ENCODE results near the gene LYPD1. TPM values are rescaled to one million over a fixed set of nuclear protein-coding genes. Genes with fewer than 3 reads are reported as not detected.

The LYPD1 gene
- total RNA-seq (2021; ENCODE audit: unreplicated experiment) (0.21 TPM), Bru-seq, nascent RNA (percentile 13 among the genes with signal in this experiment), BruChase-seq, experiment 1, labeled RNA remaining after a 2-hour chase (percentile 6 among the genes with signal in this experiment), BruChase-seq, experiment 2, labeled RNA remaining after a 6-hour chase (percentile 4 among the genes with signal in this experiment)
- not detected for polyA plus RNA-seq (2012; ENCODE audit: insufficient read length)
- long read RNA-seq = 0 reads

- POLR2A ChIA-PET = no interaction called here
- H3K27me3 ChIP-seq (ENCODE audit: control insufficient read depth, insufficient read depth, low read length) = peaks cover 46% of the 10 kb centered on the region
These were observed at the start of gene LYPD1 for GRCh38 chr2:132669908-132670495. LYPD1 (minus strand) TSS chr2:132670205; CDS start chr2:132669932, 273 bp downstream.

DNA sequence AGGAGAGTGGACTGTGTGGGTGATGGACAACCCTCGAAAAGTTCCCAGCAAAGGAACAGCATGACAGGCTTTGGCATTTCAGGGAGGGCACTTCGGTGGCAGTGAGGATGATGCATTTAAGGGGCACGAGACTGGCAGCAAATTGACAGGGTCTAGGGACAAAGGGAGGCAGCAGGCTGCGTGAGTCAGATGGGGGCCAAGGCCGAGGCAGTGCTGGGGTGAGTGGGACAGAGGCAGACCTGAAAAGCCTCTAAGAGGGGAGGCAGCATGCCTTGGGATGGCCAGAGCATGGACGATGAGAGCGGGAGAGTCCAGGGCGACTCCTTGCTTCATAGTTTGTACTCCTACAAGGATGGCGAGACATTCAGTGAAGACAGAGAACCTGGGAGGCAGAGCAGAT lies 49.5 kb upstream of the LYPD1 start:
- H3K27ac ChIP-seq (ENCODE audit: low read length) = no peak overlapping the region
- no peak overlapping the region for H3K4me3 ChIP-seq (ENCODE audit: low read depth in 2 of 2, low read length in 2 of 2)
- no peaks in the 10 kb centered on the region for H3K9me3 ChIP-seq (ENCODE audit: control insufficient read depth, insufficient read depth, low read depth, low read length)
- no peaks in the 10 kb centered on the region for H3K4me1 ChIP-seq (ENCODE audit: control insufficient read depth, insufficient read depth, low read length)
- ATAC-seq (no peak), DNase-seq (ENCODE audit: low read depth, low spot score) (no peak)
- no TSS peak for BruUV-seq (replicated peaks)
- CTCF ChIA-PET = no interaction called here
- intact Hi-C loops (cut with micrococcal nuclease; ENCODE audit: unreplicated experiment) (no loop called here), in situ Hi-C loops (cut with HindIII; ENCODE audit: low pct_unique_long_range_greater_than_20kb, low sequenced_read_pairs) (no loop called here)
- H3K36me3 ChIP-seq (ENCODE audit: control insufficient read depth, insufficient read depth, low read length) = no peaks in the 10 kb centered on the region
- peaks cover 6% of the 10 kb centered on the region; the same call in 1 of the 2 replicates for H3K27me3 ChIP-seq (ENCODE audit: control insufficient read depth, insufficient read depth, low read length)
- TF ChIP-seq TCF7L2 (IDR thresholded peaks at IDR 0.05; ENCODE audit: low read depth, low read length) (no peak), SIN3A (IDR thresholded peaks at IDR 0.05; ENCODE audit: borderline replicate concordance, insufficient read depth, low read depth, low read length) (no peak)
- TF ChIP-seq, protein P1, sequence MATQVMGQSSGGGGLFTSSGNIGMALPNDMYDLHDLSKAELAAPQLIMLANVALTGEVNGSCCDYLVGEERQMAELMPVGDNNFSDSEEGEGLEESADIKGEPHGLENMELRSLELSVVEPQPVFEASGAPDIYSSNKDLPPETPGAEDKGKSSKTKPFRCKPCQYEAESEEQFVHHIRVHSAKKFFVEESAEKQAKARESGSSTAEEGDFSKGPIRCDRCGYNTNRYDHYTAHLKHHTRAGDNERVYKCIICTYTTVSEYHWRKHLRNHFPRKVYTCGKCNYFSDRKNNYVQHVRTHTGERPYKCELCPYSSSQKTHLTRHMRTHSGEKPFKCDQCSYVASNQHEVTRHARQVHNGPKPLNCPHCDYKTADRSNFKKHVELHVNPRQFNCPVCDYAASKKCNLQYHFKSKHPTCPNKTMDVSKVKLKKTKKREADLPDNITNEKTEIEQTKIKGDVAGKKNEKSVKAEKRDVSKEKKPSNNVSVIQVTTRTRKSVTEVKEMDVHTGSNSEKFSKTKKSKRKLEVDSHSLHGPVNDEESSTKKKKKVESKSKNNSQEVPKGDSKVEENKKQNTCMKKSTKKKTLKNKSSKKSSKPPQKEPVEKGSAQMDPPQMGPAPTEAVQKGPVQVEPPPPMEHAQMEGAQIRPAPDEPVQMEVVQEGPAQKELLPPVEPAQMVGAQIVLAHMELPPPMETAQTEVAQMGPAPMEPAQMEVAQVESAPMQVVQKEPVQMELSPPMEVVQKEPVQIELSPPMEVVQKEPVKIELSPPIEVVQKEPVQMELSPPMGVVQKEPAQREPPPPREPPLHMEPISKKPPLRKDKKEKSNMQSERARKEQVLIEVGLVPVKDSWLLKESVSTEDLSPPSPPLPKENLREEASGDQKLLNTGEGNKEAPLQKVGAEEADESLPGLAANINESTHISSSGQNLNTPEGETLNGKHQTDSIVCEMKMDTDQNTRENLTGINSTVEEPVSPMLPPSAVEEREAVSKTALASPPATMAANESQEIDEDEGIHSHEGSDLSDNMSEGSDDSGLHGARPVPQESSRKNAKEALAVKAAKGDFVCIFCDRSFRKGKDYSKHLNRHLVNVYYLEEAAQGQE (IDR thresholded peaks at IDR 0.05; ENCODE audit: insufficient read depth in 1 of 2, low read depth in 2 of 2, low read length in 1 of 2) = no peak
- POLR2A ChIA-PET = no interaction called here

More at GRCh38 chr2:132669908-132670495, at the start of gene LYPD1:
- CTCF ChIA-PET = interaction anchor here (0.8 kb wide), 1 partner anchor 24 kb away, joined by 4 read pairs; no protein-coding TSS in a partner anchor
- Histone ChIP-seq H3K27ac (ENCODE audit: low read length) (no peak within 1 kb of the TSS), H3K36me3 (ENCODE audit: control insufficient read depth, insufficient read depth, low read length) (no peaks in the 10 kb centered on the region), H3K4me1 (ENCODE audit: control insufficient read depth, insufficient read depth, low read length) (peaks cover 6% of the 10 kb centered on the region), H3K4me3 (ENCODE audit: low read depth in 2 of 2, low read length in 2 of 2) (peak within 1 kb of the TSS; percentile 32 to 48), H3K9me3 (ENCODE audit: control insufficient read depth, insufficient read depth, low read depth, low read length) (no peaks in the 10 kb centered on the region)
- BruUV-seq (replicated peaks) = no TSS peak
- in situ Hi-C loops (cut with HindIII; ENCODE audit: low pct_unique_long_range_greater_than_20kb, low sequenced_read_pairs) = no loop called here
- TF ChIP-seq, protein P1 (IDR thresholded peaks at IDR 0.05; ENCODE audit: insufficient read depth in 1 of 2, low read depth in 2 of 2, low read length in 1 of 2) = no peak
- TF ChIP-seq POLR2AphosphoS5 (IDR thresholded peaks at IDR 0.05; ENCODE audit: low read depth, low read length) = no peak
- TF ChIP-seq CTCF (IDR thresholded peaks at IDR 0.05) = no peak
- no peak for TF ChIP-seq SIN3A (IDR thresholded peaks at IDR 0.05; ENCODE audit: borderline replicate concordance, insufficient read depth, low read depth, low read length)
- no peak for TF ChIP-seq TCF7L2 (IDR thresholded peaks at IDR 0.05; ENCODE audit: low read depth, low read length)
- DNase-seq (ENCODE audit: low read depth, low spot score) (no peak), ATAC-seq (peak; percentile 69)
- intact Hi-C loops (cut with micrococcal nuclease; ENCODE audit: unreplicated experiment) = loop anchor here (5.0 to 10.0 kb wide), 3 partner anchors 123 to 1175 kb away; no protein-coding TSS in a partner anchor

Measured in Panc1 (cell line).